GM13977 (cell line): ENCODE results near the gene SAXO1.

ENCODE experiments used
- DNase-seq: peaks from one replicate; pipeline ENCODE4 v3.0.0; 2012; ENCODE audit warnings: low spot score
- CTCF ChIP-seq: IDR thresholded peaks from 2 replicates; pipeline ENCODE4 v1.5.1; 2012; ENCODE audit warnings: mild to moderate bottlenecking, control low read depth; ENCODE audit not compliant: insufficient read depth; ENCODE audit errors: extremely low read depth, missing control alignments
- in situ Hi-C: fragments of 300-500 bp; cut with MboI; formaldehyde crosslinking; loops from one replicate; pipeline ENCODE4 v1.12.0; 2022; ENCODE audit warnings: low sequenced_read_pairs, low pct_unique_long_range_greater_than_20kb, mixed read lengths, inconsistent platforms; ENCODE audit not compliant: unreplicated experiment

The SAXO1 gene

GRCh38 chr9:18981476-18982261, 51.3 kb downstream of the SAXO1 start:
- in situ Hi-C loops, result no loop called here
- no peak for DNase-seq
- no peak for TF ChIP-seq CTCF

- DNase-seq, result no peak
- TF ChIP-seq CTCF, result no peak
- in situ Hi-C loops, result no loop called here
Observed at GRCh38 chr9:18980189-18980588, 52.8 kb downstream of the SAXO1 start.

- in situ Hi-C loops, result no loop called here
- DNase-seq, result no peak
- TF ChIP-seq CTCF, result no peak
Observed at GRCh38 chr9:18979367-18979766, 53.6 kb downstream of the SAXO1 start.

GRCh38 chr9:18978188-18978587, 54.8 kb downstream of the SAXO1 start:
- no peak for DNase-seq
- TF ChIP-seq CTCF, result no peak
- in situ Hi-C loops, result no loop called here

GRCh38 chr9:18976709-18977531, 56.1 kb downstream of the SAXO1 start:
- no peak for TF ChIP-seq CTCF
- in situ Hi-C loops, result no loop called here
- DNase-seq, result no peak

- no peak for DNase-seq
- in situ Hi-C loops, result no loop called here
- no peak for TF ChIP-seq CTCF
Observed at GRCh38 chr9:18976221-18976708, 56.7 kb downstream of the SAXO1 start.
